ENCODE measurements around the gene SAFB. TPM values are rescaled to one million over a fixed set of nuclear protein-coding genes. Genes with fewer than 3 reads are reported as not detected.

SAFB gene
- total RNA-seq, 1 experiment from 2014 or later = 83.0 TPM

DNA sequence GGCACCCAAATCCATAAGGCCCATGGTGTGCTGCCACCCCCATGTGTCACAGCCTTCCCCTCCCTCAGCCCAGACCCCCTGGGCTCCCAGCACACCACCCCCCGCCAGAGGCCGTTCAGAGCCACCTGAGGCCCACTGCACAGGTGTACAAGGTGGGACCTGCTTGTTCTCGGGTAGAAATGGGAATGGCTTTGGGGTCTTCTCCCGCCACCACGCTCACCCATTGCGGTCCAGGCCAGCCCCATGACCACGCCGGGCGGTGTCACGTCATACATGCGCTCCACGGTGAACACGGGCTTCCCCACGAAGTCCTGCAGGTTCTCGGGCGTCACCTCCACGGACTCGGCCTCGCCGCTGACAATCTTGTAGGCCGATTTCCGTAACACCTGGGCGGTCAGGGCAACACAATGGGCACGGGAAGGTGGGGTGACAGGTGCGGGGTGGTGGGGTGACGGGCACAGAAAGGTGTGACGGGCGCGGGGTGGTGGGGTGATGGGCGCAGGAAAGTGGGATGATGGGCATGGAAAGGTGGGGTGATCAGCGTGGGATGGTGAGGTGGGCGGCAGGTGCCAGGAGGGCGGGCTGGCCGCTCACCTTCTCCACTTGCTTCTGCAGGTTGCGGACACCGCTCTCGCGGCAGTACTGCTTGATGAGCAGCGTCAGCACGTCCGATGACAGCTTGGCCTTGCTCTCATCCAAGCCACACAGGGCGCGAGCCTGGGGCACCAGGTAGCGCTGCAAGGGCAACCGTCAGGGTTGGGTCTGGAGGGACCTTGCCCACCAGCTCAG, 71.5 kb downstream of the SAFB start:
- H3K9me3 ChIP-seq (ENCODE audit: control insufficient read depth, insufficient read depth, low read depth, low read length) = no peaks in the 10 kb centered on the region
- TF ChIP-seq, protein P1, sequence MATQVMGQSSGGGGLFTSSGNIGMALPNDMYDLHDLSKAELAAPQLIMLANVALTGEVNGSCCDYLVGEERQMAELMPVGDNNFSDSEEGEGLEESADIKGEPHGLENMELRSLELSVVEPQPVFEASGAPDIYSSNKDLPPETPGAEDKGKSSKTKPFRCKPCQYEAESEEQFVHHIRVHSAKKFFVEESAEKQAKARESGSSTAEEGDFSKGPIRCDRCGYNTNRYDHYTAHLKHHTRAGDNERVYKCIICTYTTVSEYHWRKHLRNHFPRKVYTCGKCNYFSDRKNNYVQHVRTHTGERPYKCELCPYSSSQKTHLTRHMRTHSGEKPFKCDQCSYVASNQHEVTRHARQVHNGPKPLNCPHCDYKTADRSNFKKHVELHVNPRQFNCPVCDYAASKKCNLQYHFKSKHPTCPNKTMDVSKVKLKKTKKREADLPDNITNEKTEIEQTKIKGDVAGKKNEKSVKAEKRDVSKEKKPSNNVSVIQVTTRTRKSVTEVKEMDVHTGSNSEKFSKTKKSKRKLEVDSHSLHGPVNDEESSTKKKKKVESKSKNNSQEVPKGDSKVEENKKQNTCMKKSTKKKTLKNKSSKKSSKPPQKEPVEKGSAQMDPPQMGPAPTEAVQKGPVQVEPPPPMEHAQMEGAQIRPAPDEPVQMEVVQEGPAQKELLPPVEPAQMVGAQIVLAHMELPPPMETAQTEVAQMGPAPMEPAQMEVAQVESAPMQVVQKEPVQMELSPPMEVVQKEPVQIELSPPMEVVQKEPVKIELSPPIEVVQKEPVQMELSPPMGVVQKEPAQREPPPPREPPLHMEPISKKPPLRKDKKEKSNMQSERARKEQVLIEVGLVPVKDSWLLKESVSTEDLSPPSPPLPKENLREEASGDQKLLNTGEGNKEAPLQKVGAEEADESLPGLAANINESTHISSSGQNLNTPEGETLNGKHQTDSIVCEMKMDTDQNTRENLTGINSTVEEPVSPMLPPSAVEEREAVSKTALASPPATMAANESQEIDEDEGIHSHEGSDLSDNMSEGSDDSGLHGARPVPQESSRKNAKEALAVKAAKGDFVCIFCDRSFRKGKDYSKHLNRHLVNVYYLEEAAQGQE (IDR thresholded peaks at IDR 0.05; ENCODE audit: insufficient read depth in 1 of 2, low read depth in 2 of 2, low read length in 1 of 2) = no peak
- TF ChIP-seq POLR2AphosphoS5 (IDR thresholded peaks at IDR 0.05; ENCODE audit: low read depth, low read length) = no peak; the same call in 1 of the 2 replicates
- no peak for TF ChIP-seq SIN3A (IDR thresholded peaks at IDR 0.05; ENCODE audit: borderline replicate concordance, insufficient read depth, low read depth, low read length)
- DNase-seq (ENCODE audit: low read depth, low spot score) (no peak), ATAC-seq (no peak)
- intact Hi-C loops (cut with micrococcal nuclease; ENCODE audit: unreplicated experiment) (loop anchor here (10.0 kb wide), 1 partner anchor 100 kb away; the partner anchor contains the start of gene DUS3L), in situ Hi-C loops (cut with HindIII; ENCODE audit: low pct_unique_long_range_greater_than_20kb, low sequenced_read_pairs) (no loop called here)
- no peak overlapping the region for H3K4me3 ChIP-seq (ENCODE audit: low read depth in 2 of 2, low read length in 2 of 2)
- no peaks in the 10 kb centered on the region for H3K27me3 ChIP-seq (ENCODE audit: control insufficient read depth, insufficient read depth, low read length)
- ChIA-PET CTCF (no interaction called here), POLR2A (no interaction called here)
- H3K4me1 ChIP-seq (ENCODE audit: control insufficient read depth, insufficient read depth, low read length) = peaks cover 12% of the 10 kb centered on the region
- BruUV-seq (replicated peaks) = no TSS peak
- no peak overlapping the region for H3K27ac ChIP-seq (ENCODE audit: low read length)
- H3K36me3 ChIP-seq (ENCODE audit: control insufficient read depth, insufficient read depth, low read length) = peaks cover 7% of the 10 kb centered on the region; the same call in 1 of the 2 replicates

DNA sequence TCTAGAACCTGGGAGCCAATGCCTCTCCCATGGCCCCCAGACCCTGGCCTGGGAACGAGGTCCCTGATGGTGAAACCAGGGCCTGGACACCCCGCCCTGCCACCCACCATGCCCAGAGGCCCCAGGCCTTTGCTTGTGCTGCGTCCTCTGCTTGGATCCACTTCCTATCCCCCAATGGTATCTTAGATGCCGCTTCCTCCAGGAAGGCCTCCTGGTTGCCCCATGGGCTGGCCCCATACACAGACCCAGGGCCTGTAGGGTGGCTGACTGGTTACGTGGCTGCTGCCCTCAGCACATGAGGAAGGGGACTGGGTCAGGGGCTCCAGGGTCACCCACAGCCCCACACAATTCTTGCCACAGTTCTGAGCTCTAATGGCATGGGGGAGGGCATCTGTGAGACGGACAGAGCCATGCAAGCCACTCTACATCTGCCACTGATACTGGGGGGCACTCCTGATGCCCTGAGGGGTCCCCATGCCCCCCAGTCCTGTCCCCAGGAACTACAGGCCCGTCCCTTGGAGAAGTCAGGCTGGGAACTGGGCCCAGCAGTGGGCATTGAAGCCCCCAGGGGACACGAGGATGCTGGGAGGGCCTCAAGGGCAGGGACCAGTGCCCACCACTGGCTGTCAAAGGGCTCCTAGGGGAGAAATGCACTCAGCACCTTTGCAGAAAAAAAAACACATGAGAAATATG, 72.2 kb downstream of the SAFB start:
- BruUV-seq (replicated peaks) = no TSS peak
- DNase-seq (ENCODE audit: low read depth, low spot score) (no peak), ATAC-seq (no peak)
- no peak overlapping the region for H3K4me3 ChIP-seq (ENCODE audit: low read depth in 2 of 2, low read length in 2 of 2)
- H3K4me1 ChIP-seq (ENCODE audit: control insufficient read depth, insufficient read depth, low read length) = peaks cover 12% of the 10 kb centered on the region
- in situ Hi-C loops (cut with HindIII; ENCODE audit: low pct_unique_long_range_greater_than_20kb, low sequenced_read_pairs) = no loop called here
- no peaks in the 10 kb centered on the region for H3K27me3 ChIP-seq (ENCODE audit: control insufficient read depth, insufficient read depth, low read length)
- no peaks in the 10 kb centered on the region for H3K9me3 ChIP-seq (ENCODE audit: control insufficient read depth, insufficient read depth, low read depth, low read length)
- ChIA-PET POLR2A (no interaction called here), CTCF (no interaction called here)
- peaks cover 7% of the 10 kb centered on the region; the same call in 1 of the 2 replicates for H3K36me3 ChIP-seq (ENCODE audit: control insufficient read depth, insufficient read depth, low read length)
- intact Hi-C loops (cut with micrococcal nuclease; ENCODE audit: unreplicated experiment) = loop anchor here (10.0 kb wide), 1 partner anchor 100 kb away; the partner anchor contains the start of gene DUS3L
- H3K27ac ChIP-seq (ENCODE audit: low read length) = no peak overlapping the region
- TF ChIP-seq, protein P1 (IDR thresholded peaks at IDR 0.05; ENCODE audit: insufficient read depth in 1 of 2, low read depth in 2 of 2, low read length in 1 of 2) = no peak
- TF ChIP-seq, protein P2, sequence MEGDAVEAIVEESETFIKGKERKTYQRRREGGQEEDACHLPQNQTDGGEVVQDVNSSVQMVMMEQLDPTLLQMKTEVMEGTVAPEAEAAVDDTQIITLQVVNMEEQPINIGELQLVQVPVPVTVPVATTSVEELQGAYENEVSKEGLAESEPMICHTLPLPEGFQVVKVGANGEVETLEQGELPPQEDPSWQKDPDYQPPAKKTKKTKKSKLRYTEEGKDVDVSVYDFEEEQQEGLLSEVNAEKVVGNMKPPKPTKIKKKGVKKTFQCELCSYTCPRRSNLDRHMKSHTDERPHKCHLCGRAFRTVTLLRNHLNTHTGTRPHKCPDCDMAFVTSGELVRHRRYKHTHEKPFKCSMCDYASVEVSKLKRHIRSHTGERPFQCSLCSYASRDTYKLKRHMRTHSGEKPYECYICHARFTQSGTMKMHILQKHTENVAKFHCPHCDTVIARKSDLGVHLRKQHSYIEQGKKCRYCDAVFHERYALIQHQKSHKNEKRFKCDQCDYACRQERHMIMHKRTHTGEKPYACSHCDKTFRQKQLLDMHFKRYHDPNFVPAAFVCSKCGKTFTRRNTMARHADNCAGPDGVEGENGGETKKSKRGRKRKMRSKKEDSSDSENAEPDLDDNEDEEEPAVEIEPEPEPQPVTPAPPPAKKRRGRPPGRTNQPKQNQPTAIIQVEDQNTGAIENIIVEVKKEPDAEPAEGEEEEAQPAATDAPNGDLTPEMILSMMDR (IDR thresholded peaks at IDR 0.05) = no peak
- TF ChIP-seq SIN3A (IDR thresholded peaks at IDR 0.05; ENCODE audit: borderline replicate concordance, insufficient read depth, low read depth, low read length) = no peak
- no peak; the same call in 1 of the 2 replicates for TF ChIP-seq POLR2AphosphoS5 (IDR thresholded peaks at IDR 0.05; ENCODE audit: low read depth, low read length)
- TF ChIP-seq TCF7L2 (IDR thresholded peaks at IDR 0.05; ENCODE audit: low read depth, low read length) = no peak

Data from Panc1 (cell line).